K562 (cell line): ENCODE results near the gene WWOX. TPM values are rescaled to one million over a fixed set of nuclear protein-coding genes. Genes with fewer than 3 reads are reported as not detected.

Experiments used
- ATAC-seq: fragments of 200-7000 bp; cut with Tn5 transposase; 3 replicates; pipeline ENCODE4 v1.9.1; 2020; ENCODE audit warnings: moderate library complexity
- BruUV-seq: library from RNA; stranded (reverse); fragments of 400-500 nt; replicated peaks from 2 replicates; lab custom pipeline; 2021; lab: Mats Ljungman, UMichigan
- CTCF ChIA-PET: fragments of 300-600 bp; formaldehyde crosslinking; extraction: SDS; loops from one replicate; lab custom pipeline; 2021; ENCODE audit warnings: low intra/inter-chr PET ratio; lab: Yijun Ruan, JAX
- POLR2A ChIA-PET: fragments of 300-600, 350-650 bp; sonication (Branson Sonifier 250); formaldehyde crosslinking; extraction: SDS; loops from one replicate; lab custom pipeline; 2021; ENCODE audit warnings: antibody characterized with exemption, inconsistent platforms; lab: Yijun Ruan, JAX
- DNase-seq, 4 experiments: peaks; one replicate each; pipeline versions ENCODE4 v3.0.0 to v3.0.0-alpha.2; 2011 to 2018; ENCODE audit warnings: low spot score in 3 of 4, mixed read lengths in 3 of 4; ENCODE audit errors: extremely low read depth in 1 of 4
- FAIRE-seq: peaks from 2 replicates; lab custom pipeline; 2011; peaks lifted over from hg19 to GRCh38; lab: Jason Lieb, UNC
- H2AFZ ChIP-seq: 2 replicates; pipeline ENCODE4 v1.6.0; 2011; ENCODE audit warnings: low read depth, low read length, control low read depth, inconsistent platforms
- H3K27ac ChIP-seq: fragments of 200-600 bp; 3 replicates; pipeline ENCODE4 v1.8.0; 2011; ENCODE audit warnings: low read depth, mild to moderate bottlenecking, control low read depth, inconsistent platforms, low read length, moderate library complexity, mixed read lengths; ENCODE audit errors: extremely low read depth
- H3K27me3 ChIP-seq, 2 experiments: fragments of 300-600 bp in 1 of 2; 2 replicates in 1 of 2; 3 replicates in 1 of 2; pipeline versions ENCODE4 v1.6.0 to v1.8.0; 2011; ENCODE audit warnings: inconsistent platforms in 2 of 2, low read length in 2 of 2, mild to moderate bottlenecking in 1 of 2, mixed read lengths in 1 of 2, moderate library complexity in 1 of 2; ENCODE audit not compliant: control insufficient read depth in 2 of 2, insufficient read depth in 2 of 2
- H3K36me3 ChIP-seq: fragments of 300-600 bp; 3 replicates; pipeline ENCODE4 v1.8.0; 2011; ENCODE audit warnings: mild to moderate bottlenecking, low read length, inconsistent platforms; ENCODE audit not compliant: control insufficient read depth, insufficient read depth
- H3K4me1 ChIP-seq, 2 experiments: fragments of 200-600 bp in 1 of 2; replicated peaks in 1 of 2; 2 replicates in 1 of 2; 3 replicates in 1 of 2; pipeline versions ENCODE4 v1.5.1 to v1.8.0; 2011; ENCODE audit warnings: inconsistent platforms in 2 of 2, low read length in 2 of 2, mild to moderate bottlenecking in 1 of 2, mixed read lengths in 1 of 2, moderate library complexity in 1 of 2; ENCODE audit not compliant: control insufficient read depth in 2 of 2, insufficient read depth in 2 of 2
- H3K4me2 ChIP-seq: 2 replicates; pipeline ENCODE4 v1.6.1; 2011; ENCODE audit warnings: low read length, control low read depth, inconsistent platforms, mixed read lengths; ENCODE audit not compliant: insufficient read depth
- H3K4me3 ChIP-seq: fragments of 200-600 bp; sonication (generic), shearing (Covaris generic); 2 replicates; pipeline ENCODE4 v1.5.1; 2016; ENCODE audit warnings: control low read depth, inconsistent platforms
- H3K79me2 ChIP-seq: fragments of 200-600 bp; 3 replicates; pipeline ENCODE4 v1.8.0; 2011; ENCODE audit warnings: low read length, inconsistent platforms; ENCODE audit not compliant: control insufficient read depth, insufficient read depth
- H3K9ac ChIP-seq, 2 experiments: 2 replicates each; pipeline versions ENCODE4 v1.6.0 to v1.6.1; 2011; ENCODE audit warnings: low read depth in 2 of 2, low read length in 2 of 2, control low read depth in 1 of 2, inconsistent platforms in 1 of 2, mild to moderate bottlenecking in 1 of 2, mixed read lengths in 1 of 2; ENCODE audit not compliant: insufficient read depth in 1 of 2
- H3K9me1 ChIP-seq: one replicate; pipeline ENCODE4 v1.6.0; 2011; ENCODE audit warnings: inconsistent platforms, mild to moderate bottlenecking, low read length, moderate library complexity; ENCODE audit not compliant: control insufficient read depth, insufficient read depth
- H3K9me3 ChIP-seq: replicated peaks from 2 replicates; pipeline ENCODE4 v1.5.1; 2011; ENCODE audit warnings: low read depth, low read length, inconsistent platforms; ENCODE audit not compliant: control insufficient read depth, insufficient read depth
- H4K20me1 ChIP-seq: replicated peaks from 2 replicates; pipeline ENCODE4 v1.6.1; 2011; ENCODE audit warnings: low read length, inconsistent platforms, mixed read lengths; ENCODE audit not compliant: control insufficient read depth, insufficient read depth
- DLX4 ChIP-seq: fragments of 250-450 bp; sonication (Bioruptor Pico); IDR thresholded peaks from 2 replicates; pipeline ENCODE4 v1.6.1; 2021; ENCODE audit warnings: mild to moderate bottlenecking
- DMBX1 ChIP-seq: fragments of 250-450 bp; sonication (Bioruptor Pico); IDR thresholded peaks from 2 replicates; pipeline ENCODE4 v1.8.0; 2022; ENCODE audit warnings: inconsistent platforms, mild to moderate bottlenecking, moderate library complexity, borderline replicate concordance
- FOSL1 ChIP-seq: fragments of 200-800 bp; sonication (Bioruptor generic); conservative IDR thresholded peaks from 2 replicates; pipeline ENCODE4 v1.6.1; 2016; ENCODE audit warnings: missing genetic modification characterization, missing compliant biosample characterization
- LEF1 ChIP-seq: fragments of 450-650 bp; IDR thresholded peaks from 2 replicates; pipeline ENCODE4 v1.6.1; 2016; ENCODE audit warnings: mild to moderate bottlenecking
- MAFF ChIP-seq: IDR thresholded peaks from 2 replicates; pipeline ENCODE4 v1.6.1; 2012; ENCODE audit warnings: low read length, improper control_type of control experiment
- MYC ChIP-seq, 2 experiments: fragments of 250-450 bp in 1 of 2; sonication (Bioruptor Pico) in 1 of 2; IDR thresholded peaks; 2 replicates each; pipeline versions ENCODE4 v1.5.1 to v1.6.1; 2012 to 2021; ENCODE audit warnings: low read depth in 2 of 2, borderline replicate concordance in 1 of 2, improper control_type of control experiment in 1 of 2, low read length in 1 of 2, mild to moderate bottlenecking in 1 of 2, moderate library complexity in 1 of 2
- PRPF4 ChIP-seq: fragments of 200-400 bp; formaldehyde crosslinking; IDR thresholded peaks from one replicate; pipeline ENCODE4 v1.6.1; 2017; ENCODE audit warnings: low read length, low read depth, mild to moderate bottlenecking; ENCODE audit not compliant: insufficient read depth, poor library complexity, severe bottlenecking
- SLC30A9 ChIP-seq: fragments of 250-450 bp; sonication (Bioruptor Pico); IDR thresholded peaks from 2 replicates; pipeline ENCODE4 v1.8.0; 2022; ENCODE audit warnings: mild to moderate bottlenecking, moderate library complexity
- TRIM25 ChIP-seq: fragments of 450-650 bp; IDR thresholded peaks from 2 replicates; pipeline ENCODE4 v1.7.0; 2016; ENCODE audit warnings: borderline replicate concordance
- ZNF184 ChIP-seq: sonication (generic); formaldehyde crosslinking; IDR thresholded peaks from 2 replicates; pipeline ENCODE4 v1.5.0; 2020; ENCODE audit warnings: missing genetic modification reagents
- ZNF277 ChIP-seq: fragments of 250-450 bp; sonication (Bioruptor Pico); IDR thresholded peaks from 2 replicates; pipeline ENCODE4 v1.8.0; 2022; ENCODE audit warnings: inconsistent platforms, mild to moderate bottlenecking, moderate library complexity, borderline replicate concordance
- ZNF696 ChIP-seq: fragments of 250-450 bp; sonication (Bioruptor Pico); conservative IDR thresholded peaks from 2 replicates; pipeline ENCODE4 v1.4.0; 2020; ENCODE audit warnings: mild to moderate bottlenecking, moderate library complexity
- WGBS: fragments of 100-300 bp; shearing (Covaris generic); methylation state at CpG from one replicate; pipeline ENCODE4 v1.1.6; 2016; ENCODE audit warnings: low coverage, mixed read lengths; ENCODE audit not compliant: insufficient coverage; ENCODE audit errors: missing lambda C conversion rate; 5-methylcytosine and 5-hydroxymethylcytosine counted together
- in situ Hi-C: fragments of 300-500 bp; cut with MboI; formaldehyde crosslinking; loops from 4 replicates; pipeline ENCODE4 v1.15.0; 2018; ENCODE audit warnings: inconsistent platforms, mixed read lengths
- intact Hi-C: fragments of 100-400 bp; cut with micrococcal nuclease; formaldehyde crosslinking; loops from 2 replicates; pipeline ENCODE4 v1.14.2; 2022
- polyA plus RNA-seq, 8 experiments: library from polyadenylated mRNA; depleted of rRNA in 4 of 8; stranded (reverse) in 5 of 8; unstranded in 3 of 8; fragments of >200 nt; fragmentation: Nextera tagmentation in 2 of 8; fragmentation: Illumina TruSeq in 1 of 8; extraction: Ambion mirVana in 2 of 8; extraction: Trizol in 1 of 8; gene quantifications; 2 replicates each; pipeline versions ENCODE4 v1.2.1 to v1.2.3, GENCODE V29; 2011 to 2014; ENCODE audit warnings: inconsistent platforms in 1 of 8, missing spikeins in 1 of 8
- total RNA-seq, 7 experiments: library from RNA; depleted of rRNA in 6 of 7; stranded (reverse); fragments of >200 nt in 6 of 7; fragmentation: Illumina TruSeq in 2 of 7; extraction: Trizol in 2 of 7; gene quantifications; 2 replicates each; pipeline versions ENCODE4 v1.2.1 to v1.2.3, GENCODE V29; 2011 to 2021; ENCODE audit warnings: low replicate concordance in 1 of 7

WWOX gene
- total and polyA plus RNA-seq, 9 of the 15 experiments (the other 6 are each of a cell fraction or from before 2014, with no cell fraction given) = 1.6 to 22.7 (median 8.1) TPM

- BruUV-seq = no TSS peak
- Histone ChIP-seq H3K27ac (no peak overlapping the region), H3K4me1 (no peaks in the 10 kb centered on the region), H4K20me1 (no peaks in the 10 kb centered on the region), H3K9ac (no peak overlapping the region), H3K9me1 (no peaks in the 10 kb centered on the region)
- WGBS = 0% methylated on average over 7 of the region's 7 CpGs
- FAIRE-seq = no peak
- TF ChIP-seq ZNF184 = no peak
- TF ChIP-seq, all 486 proteins: peak for 0
- no peaks in the 10 kb centered on the region for H3K36me3 ChIP-seq
- no peak for DNase-seq
- intact Hi-C loops (no loop called here), in situ Hi-C loops (no loop called here)
- H3K4me3 ChIP-seq = no peak overlapping the region
- H3K27me3 ChIP-seq = peaks cover 6 to 25% of the 10 kb centered on the region in 2 experiments
- no peaks in the 10 kb centered on the region for H3K9me3 ChIP-seq
- ATAC-seq = no peak
- POLR2A ChIA-PET = no interaction called here
- no peaks in the 10 kb centered on the region for H3K79me2 ChIP-seq
- no peak overlapping the region for H3K4me2 ChIP-seq
- no peak overlapping the region for H2AFZ ChIP-seq
- CTCF ChIA-PET = no interaction called here
These were observed 1040.3 kb downstream of the WWOX start for GRCh38 chr16:79139799-79140198.

GRCh38 chr16:79143026-79143425 is 1043.6 kb downstream of the WWOX start:
- H3K4me2 ChIP-seq = no peak overlapping the region
- DNase-seq (no peak), ATAC-seq (no peak), FAIRE-seq (no peak)
- H2AFZ ChIP-seq = no peak overlapping the region
- 3% methylated on average over 2 of the region's 2 CpGs for WGBS
- no peaks in the 10 kb centered on the region for H3K79me2 ChIP-seq
- H3K36me3 ChIP-seq = no peaks in the 10 kb centered on the region
- intact Hi-C loops = no loop called here
- H3K4me1 ChIP-seq = no peaks in the 10 kb centered on the region
- BruUV-seq = no TSS peak
- no peaks in the 10 kb centered on the region for H3K9me3 ChIP-seq
- in situ Hi-C loops = no loop called here
- H4K20me1 ChIP-seq = no peaks in the 10 kb centered on the region
- H3K9me1 ChIP-seq = no peaks in the 10 kb centered on the region
- POLR2A ChIA-PET = no interaction called here
- H3K9ac ChIP-seq = no peak overlapping the region
- peaks cover 6 to 25% of the 10 kb centered on the region in 2 experiments for H3K27me3 ChIP-seq
- H3K27ac ChIP-seq = no peak overlapping the region
- CTCF ChIA-PET = no interaction called here
- H3K4me3 ChIP-seq = no peak overlapping the region
- no peak for TF ChIP-seq FOSL1 (tag)
- TF ChIP-seq ZNF277 (CRISPR knock-in tag) = no peak
- no peak for TF ChIP-seq MAFF
- no peak for TF ChIP-seq PRPF4
- TF ChIP-seq ZNF696 (CRISPR knock-in tag) = no peak
- no peak for TF ChIP-seq DMBX1 (CRISPR knock-in tag)
- no peak for TF ChIP-seq TRIM25
- no peak for TF ChIP-seq MYC (IDR thresholded peaks at IDR 0.05; ENCODE audit: low read depth, low read length)
- TF ChIP-seq MYC (CRISPR knock-in tag; IDR thresholded peaks at IDR 0.05; ENCODE audit: borderline replicate concordance, low read depth) = no peak
- TF ChIP-seq DLX4 (CRISPR knock-in tag) = no peak
- TF ChIP-seq SLC30A9 (CRISPR knock-in tag) = no peak
- TF ChIP-seq LEF1 = no peak
